22Rv1 (cell line): ENCODE data around the gene IRF2BPL.

ENCODE experiments used
- H3K27ac ChIP-seq: fragments of 450-650 bp; 2 replicates; pipeline ENCODE4 v1.5.1; 2017
- CTCF ChIP-seq: fragments of 450-650 bp; IDR thresholded peaks from 2 replicates; pipeline ENCODE4 v1.5.1; 2017; ENCODE audit warnings: mild to moderate bottlenecking
- ZFX ChIP-seq: fragments of 450-650 bp; IDR thresholded peaks from 2 replicates; pipeline ENCODE4 v1.6.1; 2017; ENCODE audit warnings: antibody characterized with exemption, borderline replicate concordance

Gene IRF2BPL

GRCh38 chr14:77026166-77026929, 2.2 kb downstream of the IRF2BPL start:
- TF ChIP-seq ZFX: no peak
- TF ChIP-seq CTCF: no peak
- peak overlapping the region; percentile 100 for H3K27ac ChIP-seq

GRCh38 chr14:77025744-77026165, 2.8 kb downstream of the IRF2BPL start:
- peak overlapping the region; percentile 100 for H3K27ac ChIP-seq
- TF ChIP-seq ZFX (no peak), CTCF (0 out of 2 replicates have a peak, but pooled peaks have one; percentile 7)

GRCh38 chr14:77024171-77024691, 4.3 kb downstream of the IRF2BPL start:
- peak overlapping the region; percentile 100 for H3K27ac ChIP-seq
- no peak for TF ChIP-seq CTCF
- no peak for TF ChIP-seq ZFX

- TF ChIP-seq CTCF (peak; percentile 39), ZFX (no peak)
- H3K27ac ChIP-seq: peak overlapping the region; percentile 100
These were observed 5.2 kb downstream of the IRF2BPL start for GRCh38 chr14:77023001-77023996.

GRCh38 chr14:77022236-77022852, 6.2 kb downstream of the IRF2BPL start:
- TF ChIP-seq CTCF: no peak
- TF ChIP-seq ZFX: no peak
- H3K27ac ChIP-seq: peak overlapping the region; percentile 100

GRCh38 chr14:77021424-77021823, 7.1 kb downstream of the IRF2BPL start:
- H3K27ac ChIP-seq: peak overlapping the region; percentile 100

GRCh38 chr14:77018785-77019184, 9.7 kb downstream of the IRF2BPL start:
- no peak for TF ChIP-seq ZFX
- TF ChIP-seq CTCF: no peak
- no peak overlapping the region for H3K27ac ChIP-seq
